SK-N-SH (cell line): ENCODE results near the gene TUT7. TPM values are rescaled to one million over a fixed set of nuclear protein-coding genes. Genes with fewer than 3 reads are reported as not detected.

ENCODE experiments used
- CTCF ChIA-PET: fragments of 300-600, 350-600 bp; formaldehyde crosslinking; extraction: SDS; loops from one replicate; lab custom pipeline; 2021; lab: Yijun Ruan, JAX
- POLR2A ChIA-PET: fragments of 350-600 bp; sonication (Branson Sonifier 250); formaldehyde crosslinking; extraction: SDS; loops from one replicate; lab custom pipeline; 2020; ENCODE audit warnings: antibody characterized with exemption, inconsistent platforms; lab: Yijun Ruan, JAX
- DNase-seq: peaks from one replicate; pipeline ENCODE4 v3.0.0; 2012
- H2AFZ ChIP-seq: fragments of 200-600 bp; sonication (generic); 2 replicates; pipeline ENCODE4 v1.8.1; 2016; ENCODE audit warnings: antibody characterized with exemption, mild to moderate bottlenecking, low read depth
- H3F3A ChIP-seq: fragments of 200-600 bp; sonication (generic); replicated peaks from 2 replicates; pipeline ENCODE3; 2016; ENCODE audit warnings: antibody characterized with exemption, mild to moderate bottlenecking; ENCODE audit not compliant: insufficient read depth
- H3K27ac ChIP-seq, 2 experiments: fragments of 200-500 bp in 1 of 2; fragments of 200-600 bp in 1 of 2; sonication (Bioruptor generic) in 1 of 2; sonication (generic), shearing (Covaris generic) in 1 of 2; 2 replicates each; pipeline versions ENCODE4 v1.5.1 to v1.6.1; 2014 to 2016; ENCODE audit warnings: low read depth in 2 of 2, inconsistent platforms in 1 of 2, low read length in 1 of 2, mild to moderate bottlenecking in 1 of 2, mixed read lengths in 1 of 2
- H3K27me3 ChIP-seq: fragments of 200-600 bp; sonication (generic), shearing (Covaris generic); 2 replicates; pipeline ENCODE4 v1.6.1; 2016; ENCODE audit warnings: mixed run types; ENCODE audit not compliant: insufficient read depth
- H3K36me3 ChIP-seq, 2 experiments: fragments of 200-500 bp in 1 of 2; fragments of 200-600 bp in 1 of 2; sonication (Bioruptor generic) in 1 of 2; sonication (generic) in 1 of 2; replicated peaks in 1 of 2; 2 replicates each; pipeline versions ENCODE3 to v1.5.1; 2014 to 2016; ENCODE audit warnings: low read length in 1 of 2, mild to moderate bottlenecking in 1 of 2; ENCODE audit not compliant: insufficient read depth in 2 of 2, control insufficient read depth in 1 of 2
- H3K4me1 ChIP-seq, 2 experiments: fragments of 200-500 bp in 1 of 2; fragments of 200-600 bp in 1 of 2; sonication (Bioruptor generic) in 1 of 2; sonication (generic), shearing (Covaris generic) in 1 of 2; 2 replicates each; pipeline versions ENCODE4 v1.5.1 to v1.6.1; 2014 to 2016; ENCODE audit warnings: low read depth in 1 of 2, low read length in 1 of 2, mixed run types in 1 of 2; ENCODE audit not compliant: insufficient read depth in 2 of 2, control insufficient read depth in 1 of 2
- H3K4me2 ChIP-seq: fragments of 200-600 bp; sonication (generic), shearing (Covaris generic); 2 replicates; pipeline ENCODE4 v1.6.1; 2017; ENCODE audit warnings: mixed run types
- H3K4me3 ChIP-seq, 2 experiments: fragments of 200-500 bp in 1 of 2; fragments of 200-600 bp in 1 of 2; sonication (Bioruptor generic) in 1 of 2; sonication (generic), shearing (Covaris generic) in 1 of 2; 2 replicates each; pipeline versions ENCODE4 v1.5.1 to v1.8.1; 2014 to 2016; ENCODE audit warnings: low read depth in 2 of 2, inconsistent platforms in 1 of 2, low read length in 1 of 2, mild to moderate bottlenecking in 1 of 2, mixed read lengths in 1 of 2, moderate library complexity in 1 of 2
- H3K79me2 ChIP-seq: fragments of 200-600 bp; sonication (generic); 2 replicates; pipeline ENCODE4 v1.8.1; 2017; ENCODE audit warnings: mild to moderate bottlenecking; ENCODE audit not compliant: insufficient read depth
- H3K9ac ChIP-seq: fragments of 200-600 bp; sonication (generic); 2 replicates; pipeline ENCODE4 v1.6.1; 2017; ENCODE audit warnings: mixed run types
- H3K9me2 ChIP-seq: fragments of 200-600 bp; sonication (generic); 2 replicates; pipeline ENCODE4 v1.6.1; 2017; ENCODE audit warnings: mixed run types
- H3K9me3 ChIP-seq: fragments of 200-600 bp; sonication (generic); 2 replicates; pipeline ENCODE4 v1.6.1; 2017; ENCODE audit warnings: mixed run types, mild to moderate bottlenecking, moderate library complexity
- H4K20me1 ChIP-seq: fragments of 200-600 bp; sonication (generic); 2 replicates; pipeline ENCODE4 v1.6.1; 2017; ENCODE audit warnings: mild to moderate bottlenecking, mixed run types; ENCODE audit not compliant: insufficient read depth
- CHD2 ChIP-seq: fragments of 150-350 bp; IDR thresholded peaks from 2 replicates; pipeline ENCODE4 v1.6.1; 2018; ENCODE audit warnings: low read length; ENCODE audit not compliant: partially characterized antibody
- CTCF ChIP-seq: fragments of 200-600 bp; sonication (generic); IDR thresholded peaks from 2 replicates; pipeline ENCODE4 v1.6.1; 2017; ENCODE audit warnings: antibody characterized with exemption, mild to moderate bottlenecking, moderate library complexity
- ELF1 ChIP-seq: IDR thresholded peaks from 2 replicates; pipeline ENCODE4 v1.4.0; 2012
- GABPA ChIP-seq: IDR thresholded peaks from 2 replicates; pipeline ENCODE4 v1.4.0; 2012; ENCODE audit warnings: low read depth, mild to moderate bottlenecking
- MXI1 ChIP-seq: IDR thresholded peaks from 2 replicates; pipeline ENCODE4 v1.6.1; 2012; ENCODE audit warnings: mild to moderate bottlenecking, low read depth, low read length, improper control_type of control experiment
- RAD21 ChIP-seq: IDR thresholded peaks from 2 replicates; pipeline ENCODE4 v1.6.1; 2012; ENCODE audit warnings: mild to moderate bottlenecking, low read length
- RCOR1 ChIP-seq: fragments of 150-350 bp; IDR thresholded peaks from 2 replicates; pipeline ENCODE4 v1.6.1; 2017; ENCODE audit warnings: antibody characterized with exemption, low read length
- RFX5 ChIP-seq: IDR thresholded peaks from 2 replicates; pipeline ENCODE4 v1.6.1; 2012; ENCODE audit warnings: mild to moderate bottlenecking, improper control_type of control experiment, low read length
- RXRA ChIP-seq: IDR thresholded peaks from 2 replicates; pipeline ENCODE4 v1.4.0; 2012; ENCODE audit warnings: low read depth, mild to moderate bottlenecking, borderline replicate concordance
- SIN3A ChIP-seq: IDR thresholded peaks from 2 replicates; pipeline ENCODE4 v1.6.1; 2012; ENCODE audit warnings: low read depth, mild to moderate bottlenecking, low read length, moderate library complexity, borderline replicate concordance
- SMC3 ChIP-seq: IDR thresholded peaks from 2 replicates; pipeline ENCODE4 v1.6.1; 2012; ENCODE audit warnings: low read depth, low read length, improper control_type of control experiment
- TCF12 ChIP-seq: IDR thresholded peaks from 2 replicates; pipeline ENCODE4 v1.4.0; 2012
- YY1 ChIP-seq: IDR thresholded peaks from 2 replicates; pipeline ENCODE4 v1.4.0; 2012; ENCODE audit warnings: low read depth, mild to moderate bottlenecking
- WGBS: methylation state at CpG from one replicate; pipeline ENCODE4 v1.1.6; 2017; ENCODE audit warnings: low lambda C conversion rate; 5-methylcytosine and 5-hydroxymethylcytosine counted together
- polyA plus RNA-seq, 3 experiments: library from polyadenylated mRNA; depleted of rRNA; stranded (reverse); fragments of >200 nt; gene quantifications; 2 replicates each; pipeline ENCODE4 v1.2.3, GENCODE V29; 2012
- TF ChIP-seq, protein P1 (sequence below): IDR thresholded peaks from 2 replicates; pipeline ENCODE4; 2012
- TF ChIP-seq, protein P2 (sequence below): IDR thresholded peaks from 2 replicates; pipeline ENCODE4 v1.4.0; 2012; ENCODE audit warnings: low read depth, borderline replicate concordance
- TF ChIP-seq, protein P3 (sequence below): IDR thresholded peaks from 2 replicates; pipeline ENCODE4 v1.6.1; 2012; ENCODE audit warnings: mild to moderate bottlenecking, low read depth, low read length, moderate library complexity

Gene TUT7
- polyA plus RNA-seq, 1 of the 3 experiments (the other 2 are of a cell fraction): 6.7 TPM

DNA sequence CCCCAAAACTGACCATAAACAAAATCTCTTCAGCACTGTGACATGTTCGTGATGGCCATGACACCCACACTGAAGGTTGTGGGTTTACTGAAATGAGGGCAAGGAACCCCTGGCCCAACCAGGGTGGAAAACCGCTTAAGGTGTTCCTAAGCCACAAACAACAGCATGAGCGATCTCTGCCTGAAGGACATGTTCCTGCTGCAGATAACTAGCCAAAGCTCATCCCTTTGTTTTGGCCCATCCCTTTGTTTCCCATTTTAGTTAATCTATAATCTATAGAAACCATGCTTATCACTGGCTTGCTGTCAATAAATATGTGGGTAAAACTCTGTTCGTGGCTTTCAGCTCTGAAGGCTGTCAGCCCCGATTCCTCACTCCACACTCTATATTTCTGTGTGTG, 21.8 kb upstream of the TUT7 start:
- Histone ChIP-seq H3F3A (no peaks in the 10 kb centered on the region), H3K9me2 (no peaks in the 10 kb centered on the region), H3K9me3 (no peaks in the 10 kb centered on the region), H3K4me1 (no peaks in the 10 kb centered on the region), H3K27ac (no peak overlapping the region), H3K79me2 (no peaks in the 10 kb centered on the region), H3K36me3 (no peaks in the 10 kb centered on the region), H3K9ac (no peak overlapping the region), H3K4me3 (no peak overlapping the region), H3K4me2 (no peak overlapping the region), H4K20me1 (no peaks in the 10 kb centered on the region), H3K27me3 (no peaks in the 10 kb centered on the region), H2AFZ (no peak overlapping the region)
- 47% methylated on average over 5 of the region's 5 CpGs for WGBS
- ChIA-PET CTCF (no interaction called here), POLR2A (no interaction called here)
- TF ChIP-seq RCOR1: no peak
- TF ChIP-seq ELF1: no peak
- TF ChIP-seq CHD2: no peak
- no peak for TF ChIP-seq RFX5
- TF ChIP-seq SIN3A: no peak
- TF ChIP-seq GABPA: no peak
- TF ChIP-seq, protein P1, sequence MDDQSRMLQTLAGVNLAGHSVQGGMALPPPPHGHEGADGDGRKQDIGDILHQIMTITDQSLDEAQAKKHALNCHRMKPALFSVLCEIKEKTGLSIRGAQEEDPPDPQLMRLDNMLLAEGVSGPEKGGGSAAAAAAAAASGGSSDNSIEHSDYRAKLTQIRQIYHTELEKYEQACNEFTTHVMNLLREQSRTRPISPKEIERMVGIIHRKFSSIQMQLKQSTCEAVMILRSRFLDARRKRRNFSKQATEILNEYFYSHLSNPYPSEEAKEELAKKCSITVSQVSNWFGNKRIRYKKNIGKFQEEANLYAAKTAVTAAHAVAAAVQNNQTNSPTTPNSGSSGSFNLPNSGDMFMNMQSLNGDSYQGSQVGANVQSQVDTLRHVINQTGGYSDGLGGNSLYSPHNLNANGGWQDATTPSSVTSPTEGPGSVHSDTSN: no peak
- TF ChIP-seq YY1: no peak
- no peak for TF ChIP-seq SMC3
- no peak for DNase-seq

GRCh38 chr9:86369810-86370209, 15.6 kb upstream of the TUT7 start:
- Histone ChIP-seq H3K4me3 (no peak overlapping the region), H3K27me3 (no peaks in the 10 kb centered on the region), H3K9ac (no peak overlapping the region), H3K9me2 (no peaks in the 10 kb centered on the region), H3K4me2 (no peak overlapping the region), H3K36me3 (no peaks in the 10 kb centered on the region), H3K4me1 (no peaks in the 10 kb centered on the region), H4K20me1 (no peaks in the 10 kb centered on the region), H3K9me3 (no peaks in the 10 kb centered on the region), H3F3A (no peaks in the 10 kb centered on the region), H3K79me2 (no peaks in the 10 kb centered on the region), H2AFZ (no peak overlapping the region), H3K27ac (no peak overlapping the region)
- TF ChIP-seq, protein P2, sequence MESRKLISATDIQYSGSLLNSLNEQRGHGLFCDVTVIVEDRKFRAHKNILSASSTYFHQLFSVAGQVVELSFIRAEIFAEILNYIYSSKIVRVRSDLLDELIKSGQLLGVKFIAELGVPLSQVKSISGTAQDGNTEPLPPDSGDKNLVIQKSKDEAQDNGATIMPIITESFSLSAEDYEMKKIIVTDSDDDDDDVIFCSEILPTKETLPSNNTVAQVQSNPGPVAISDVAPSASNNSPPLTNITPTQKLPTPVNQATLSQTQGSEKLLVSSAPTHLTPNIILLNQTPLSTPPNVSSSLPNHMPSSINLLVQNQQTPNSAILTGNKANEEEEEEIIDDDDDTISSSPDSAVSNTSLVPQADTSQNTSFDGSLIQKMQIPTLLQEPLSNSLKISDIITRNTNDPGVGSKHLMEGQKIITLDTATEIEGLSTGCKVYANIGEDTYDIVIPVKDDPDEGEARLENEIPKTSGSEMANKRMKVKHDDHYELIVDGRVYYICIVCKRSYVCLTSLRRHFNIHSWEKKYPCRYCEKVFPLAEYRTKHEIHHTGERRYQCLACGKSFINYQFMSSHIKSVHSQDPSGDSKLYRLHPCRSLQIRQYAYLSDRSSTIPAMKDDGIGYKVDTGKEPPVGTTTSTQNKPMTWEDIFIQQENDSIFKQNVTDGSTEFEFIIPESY: no peak
- TF ChIP-seq, protein P3, sequence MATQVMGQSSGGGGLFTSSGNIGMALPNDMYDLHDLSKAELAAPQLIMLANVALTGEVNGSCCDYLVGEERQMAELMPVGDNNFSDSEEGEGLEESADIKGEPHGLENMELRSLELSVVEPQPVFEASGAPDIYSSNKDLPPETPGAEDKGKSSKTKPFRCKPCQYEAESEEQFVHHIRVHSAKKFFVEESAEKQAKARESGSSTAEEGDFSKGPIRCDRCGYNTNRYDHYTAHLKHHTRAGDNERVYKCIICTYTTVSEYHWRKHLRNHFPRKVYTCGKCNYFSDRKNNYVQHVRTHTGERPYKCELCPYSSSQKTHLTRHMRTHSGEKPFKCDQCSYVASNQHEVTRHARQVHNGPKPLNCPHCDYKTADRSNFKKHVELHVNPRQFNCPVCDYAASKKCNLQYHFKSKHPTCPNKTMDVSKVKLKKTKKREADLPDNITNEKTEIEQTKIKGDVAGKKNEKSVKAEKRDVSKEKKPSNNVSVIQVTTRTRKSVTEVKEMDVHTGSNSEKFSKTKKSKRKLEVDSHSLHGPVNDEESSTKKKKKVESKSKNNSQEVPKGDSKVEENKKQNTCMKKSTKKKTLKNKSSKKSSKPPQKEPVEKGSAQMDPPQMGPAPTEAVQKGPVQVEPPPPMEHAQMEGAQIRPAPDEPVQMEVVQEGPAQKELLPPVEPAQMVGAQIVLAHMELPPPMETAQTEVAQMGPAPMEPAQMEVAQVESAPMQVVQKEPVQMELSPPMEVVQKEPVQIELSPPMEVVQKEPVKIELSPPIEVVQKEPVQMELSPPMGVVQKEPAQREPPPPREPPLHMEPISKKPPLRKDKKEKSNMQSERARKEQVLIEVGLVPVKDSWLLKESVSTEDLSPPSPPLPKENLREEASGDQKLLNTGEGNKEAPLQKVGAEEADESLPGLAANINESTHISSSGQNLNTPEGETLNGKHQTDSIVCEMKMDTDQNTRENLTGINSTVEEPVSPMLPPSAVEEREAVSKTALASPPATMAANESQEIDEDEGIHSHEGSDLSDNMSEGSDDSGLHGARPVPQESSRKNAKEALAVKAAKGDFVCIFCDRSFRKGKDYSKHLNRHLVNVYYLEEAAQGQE: no peak
- TF ChIP-seq, protein P1: no peak
- TF ChIP-seq RAD21 (no peak), RXRA (no peak), CTCF (no peak), TCF12 (no peak), GABPA (no peak), ELF1 (no peak), MXI1 (no peak), YY1 (no peak), SIN3A (no peak)
- WGBS: 40% methylated on average over 5 of the region's 5 CpGs
- DNase-seq: no peak
- ChIA-PET CTCF (no interaction called here), POLR2A (no interaction called here)
